CD14-positive monocyte (primary cell): ENCODE measurements around the gene IFI44L. TPM values are rescaled to one million over a fixed set of nuclear protein-coding genes. Genes with fewer than 3 reads are reported as not detected.

Experiments used
- DNase-seq, 3 donors: peaks; one replicate each; pipeline ENCODE4 v3.0.0-alpha.2; 2011 to 2022
- H2AFZ ChIP-seq: 2 replicates; pipeline ENCODE4 v1.6.0; 2012; ENCODE audit warnings: mild to moderate bottlenecking, low read depth, low read length, inconsistent platforms; ENCODE audit not compliant: insufficient read depth, poor library complexity, severe bottlenecking
- H3K27ac ChIP-seq, 2 donors: 1 replicate in 1 of 2; 2 replicates in 1 of 2; pipeline ENCODE4 v1.5.1; 2012 to 2013; ENCODE audit warnings: low read length in 2 of 2, control low read depth in 1 of 2, inconsistent platforms in 1 of 2, low read depth in 1 of 2, mild to moderate bottlenecking in 1 of 2
- H3K27me3 ChIP-seq, 2 donors: one replicate each; pipeline versions ENCODE4 v1.6.0 to v1.6.1; 2011 to 2013; ENCODE audit warnings: low read length in 2 of 2; ENCODE audit not compliant: control insufficient read depth in 2 of 2, insufficient read depth in 2 of 2
- H3K36me3 ChIP-seq, 2 donors: replicated peaks in 1 of 2; 1 replicate in 1 of 2; 2 replicates in 1 of 2; pipeline versions ENCODE4 v1.5.1 to v1.6.1; 2012 to 2013; ENCODE audit warnings: low read length in 2 of 2, control low read depth in 1 of 2, inconsistent platforms in 1 of 2, mild to moderate bottlenecking in 1 of 2; ENCODE audit not compliant: insufficient read depth in 2 of 2, control insufficient read depth in 1 of 2
- H3K4me1 ChIP-seq, 2 donors: 1 replicate in 1 of 2; 2 replicates in 1 of 2; pipeline versions ENCODE4 v1.5.1 to v1.6.1; 2012 to 2013; ENCODE audit warnings: low read length in 2 of 2, control low read depth in 1 of 2, inconsistent platforms in 1 of 2, mild to moderate bottlenecking in 1 of 2, moderate library complexity in 1 of 2; ENCODE audit not compliant: insufficient read depth in 2 of 2, control insufficient read depth in 1 of 2
- H3K4me2 ChIP-seq: replicated peaks from 2 replicates; pipeline ENCODE3; 2012; ENCODE audit warnings: low read length, moderate library complexity, mild to moderate bottlenecking; ENCODE audit not compliant: poor library complexity, severe bottlenecking; ENCODE audit errors: extremely low read depth
- H3K4me3 ChIP-seq, 3 experiments: fragments of 200-600 bp in 1 of 3; sonication (generic) in 1 of 3; replicated peaks in 1 of 3; 1 replicate in 2 of 3; 2 replicates in 1 of 3; pipeline ENCODE4 v1.5.1; 2011 to 2013; ENCODE audit warnings: low read length in 3 of 3, mild to moderate bottlenecking in 3 of 3, control low read depth in 2 of 3, low read depth in 2 of 3, inconsistent platforms in 1 of 3, moderate library complexity in 1 of 3
- H3K79me2 ChIP-seq: 2 replicates; pipeline ENCODE4 v1.6.0; 2012; ENCODE audit warnings: mild to moderate bottlenecking, control low read depth, inconsistent platforms, low read length, moderate library complexity; ENCODE audit not compliant: insufficient read depth
- H3K9ac ChIP-seq: 2 replicates; pipeline ENCODE4 v1.6.0; 2017; ENCODE audit warnings: low read length, mild to moderate bottlenecking; ENCODE audit not compliant: insufficient read depth, poor library complexity, severe bottlenecking
- H3K9me3 ChIP-seq, 2 donors: replicated peaks in 1 of 2; 1 replicate in 1 of 2; 2 replicates in 1 of 2; pipeline versions ENCODE4 v1.5.1 to v1.6.1; 2012 to 2013; ENCODE audit warnings: low read length in 2 of 2, control low read depth in 1 of 2; ENCODE audit not compliant: control insufficient read depth in 1 of 2, insufficient read depth in 1 of 2
- H4K20me1 ChIP-seq: 2 replicates; pipeline ENCODE4 v1.6.0; 2012; ENCODE audit warnings: mild to moderate bottlenecking, low read length, control low read depth, moderate library complexity; ENCODE audit not compliant: insufficient read depth
- H3K27ac Mint-ChIP-seq, 7 donors: one replicate each; pipeline ENCODE4 v1.8.0; 2020; ENCODE audit warnings: mild to moderate bottlenecking in 7 of 7, mixed read lengths in 7 of 7, moderate library complexity in 6 of 7, inconsistent platforms in 2 of 7
- H3K27me3 Mint-ChIP-seq, 3 donors: one replicate each; pipeline ENCODE4 v1.8.0; 2021 to 2022; ENCODE audit warnings: low read depth in 3 of 3, mild to moderate bottlenecking in 3 of 3, mixed read lengths in 3 of 3, moderate library complexity in 3 of 3, inconsistent platforms in 1 of 3
- H3K36me3 Mint-ChIP-seq, 2 donors: one replicate each; pipeline ENCODE4 v1.8.0; 2020; ENCODE audit warnings: mixed read lengths in 2 of 2, inconsistent platforms in 1 of 2, mild to moderate bottlenecking in 1 of 2
- H3K4me1 Mint-ChIP-seq: one replicate; pipeline ENCODE4 v1.8.0; 2020; ENCODE audit warnings: mild to moderate bottlenecking, mixed read lengths
- H3K4me3 Mint-ChIP-seq, 2 donors: one replicate each; pipeline ENCODE4 v1.8.0; 2020; ENCODE audit warnings: mild to moderate bottlenecking in 2 of 2, mixed read lengths in 2 of 2, moderate library complexity in 1 of 2
- H3K9me3 Mint-ChIP-seq, 7 donors: one replicate each; pipeline ENCODE4 v1.8.0; 2020 to 2022; ENCODE audit warnings: mixed read lengths in 7 of 7, mild to moderate bottlenecking in 6 of 7, moderate library complexity in 6 of 7, inconsistent platforms in 2 of 7
- WGBS: methylation state at CpG from one replicate; pipeline ENCODE4 v1.1.5; 2013; ENCODE audit warnings: missing lambda C conversion rate; ENCODE audit not compliant: insufficient coverage; 5-methylcytosine and 5-hydroxymethylcytosine counted together
- intact Hi-C, 2 donors: fragments of 100-400 bp; cut with micrococcal nuclease; formaldehyde crosslinking; loops; one replicate each; pipeline versions ENCODE4 v1.15.0 to v1.15.1; 2023
- polyA plus RNA-seq, 3 donors: library from polyadenylated mRNA; depleted of rRNA in 1 of 3; unstranded in 2 of 3; stranded (reverse) in 1 of 3; fragments of 300-500 nt in 2 of 3; fragments of >200 nt in 1 of 3; fragmentation: Illumina TruSeq in 2 of 3; gene quantifications; 1 replicate in 2 of 3; 2 replicates in 1 of 3; pipeline ENCODE4 v1.2.3, GENCODE V29; 2012 to 2021
- TF ChIP-seq, protein P1 (sequence below): fragments of 200-600 bp; IDR thresholded peaks from one replicate; pipeline ENCODE4 v1.8.0; 2022; ENCODE audit warnings: antibody characterized with exemption, mild to moderate bottlenecking

The IFI44L gene
- polyA plus RNA-seq, 3 donors = 8.6 to 17.4 (median 11.0) TPM

DNA sequence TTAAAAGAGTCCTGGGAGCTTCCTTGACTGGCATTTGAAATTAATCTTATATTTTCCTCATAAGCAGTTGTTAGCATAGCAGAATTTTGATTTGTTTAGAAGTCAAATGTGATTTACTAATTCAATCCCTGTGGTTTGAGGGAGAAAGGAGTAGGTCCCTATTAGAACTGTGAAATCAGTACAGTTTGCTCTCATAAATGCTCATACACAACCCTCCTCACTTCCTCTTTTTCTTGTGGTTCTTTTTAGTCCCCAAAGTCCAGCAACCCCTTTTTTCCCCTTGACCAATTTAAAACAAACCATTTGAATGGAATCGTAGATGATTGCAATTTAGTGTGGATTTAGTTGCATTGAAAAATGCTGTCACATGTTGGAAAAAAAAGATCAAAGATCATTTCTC is 20.2 kb downstream of the IFI44L start:
- Mint-ChIP-seq H3K36me3 (peaks cover 14% of the 10 kb centered on the region in 2 donors), H3K4me1 (peaks cover 17% of the 10 kb centered on the region), H3K27ac (no peak overlapping the region), H3K9me3 (peaks cover 6 to 12% (median 11%) of the 10 kb centered on the region in 7 donors), H3K4me3 (no peak overlapping the region), H3K27me3 (no peaks in the 10 kb centered on the region)
- intact Hi-C loops = no loop called here
- H3K9me3 ChIP-seq = peaks cover 0 to 6% of the 10 kb centered on the region in 2 donors
- H2AFZ ChIP-seq = no peak overlapping the region
- DNase-seq = peak in 1 of 3 donors; percentile 31
- no peak overlapping the region for H3K9ac ChIP-seq
- H3K79me2 ChIP-seq = no peaks in the 10 kb centered on the region
- H3K36me3 ChIP-seq = peaks cover 0 to 11% of the 10 kb centered on the region in 2 donors
- no peaks in the 10 kb centered on the region for H3K27me3 ChIP-seq
- WGBS = no CpG with 5 or more reads among the region's 1 CpG
- no peak overlapping the region for H3K4me3 ChIP-seq
- H3K4me2 ChIP-seq = no peak overlapping the region
- TF ChIP-seq, protein P1, sequence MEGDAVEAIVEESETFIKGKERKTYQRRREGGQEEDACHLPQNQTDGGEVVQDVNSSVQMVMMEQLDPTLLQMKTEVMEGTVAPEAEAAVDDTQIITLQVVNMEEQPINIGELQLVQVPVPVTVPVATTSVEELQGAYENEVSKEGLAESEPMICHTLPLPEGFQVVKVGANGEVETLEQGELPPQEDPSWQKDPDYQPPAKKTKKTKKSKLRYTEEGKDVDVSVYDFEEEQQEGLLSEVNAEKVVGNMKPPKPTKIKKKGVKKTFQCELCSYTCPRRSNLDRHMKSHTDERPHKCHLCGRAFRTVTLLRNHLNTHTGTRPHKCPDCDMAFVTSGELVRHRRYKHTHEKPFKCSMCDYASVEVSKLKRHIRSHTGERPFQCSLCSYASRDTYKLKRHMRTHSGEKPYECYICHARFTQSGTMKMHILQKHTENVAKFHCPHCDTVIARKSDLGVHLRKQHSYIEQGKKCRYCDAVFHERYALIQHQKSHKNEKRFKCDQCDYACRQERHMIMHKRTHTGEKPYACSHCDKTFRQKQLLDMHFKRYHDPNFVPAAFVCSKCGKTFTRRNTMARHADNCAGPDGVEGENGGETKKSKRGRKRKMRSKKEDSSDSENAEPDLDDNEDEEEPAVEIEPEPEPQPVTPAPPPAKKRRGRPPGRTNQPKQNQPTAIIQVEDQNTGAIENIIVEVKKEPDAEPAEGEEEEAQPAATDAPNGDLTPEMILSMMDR = no peak
- H3K27ac ChIP-seq = no peak overlapping the region
- H4K20me1 ChIP-seq = no peaks in the 10 kb centered on the region
- peaks cover 5 to 7% of the 10 kb centered on the region in 2 donors for H3K4me1 ChIP-seq

DNA sequence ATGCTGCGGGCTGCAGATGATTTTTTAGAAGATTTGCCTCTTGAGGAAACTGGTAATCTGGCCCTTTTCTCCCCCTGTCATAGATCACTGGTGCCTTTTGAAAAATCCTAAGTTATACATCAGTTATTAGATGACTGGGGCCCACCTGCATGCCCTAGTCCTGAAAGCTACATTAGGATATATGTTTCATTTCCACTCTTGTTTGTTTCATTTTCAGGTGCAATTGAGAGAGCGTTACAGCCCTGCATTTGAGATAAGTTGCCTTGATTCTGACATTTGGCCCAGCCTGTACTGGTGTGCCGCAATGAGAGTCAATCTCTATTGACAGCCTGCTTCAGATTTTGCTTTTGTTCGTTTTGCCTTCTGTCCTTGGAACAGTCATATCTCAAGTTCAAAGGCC is 21.3 kb downstream of the IFI44L start:
- Mint-ChIP-seq H3K4me1 (peaks cover 25% of the 10 kb centered on the region), H3K36me3 (peaks cover 14 to 15% of the 10 kb centered on the region in 2 donors), H3K27ac (no peak overlapping the region), H3K27me3 (no peaks in the 10 kb centered on the region), H3K9me3 (peaks cover 6 to 16% (median 12%) of the 10 kb centered on the region in 7 donors), H3K4me3 (no peak overlapping the region)
- Histone ChIP-seq H3K36me3 (peaks cover 0 to 11% of the 10 kb centered on the region in 2 donors), H3K27me3 (no peaks in the 10 kb centered on the region), H3K4me2 (no peak overlapping the region), H3K9ac (no peak overlapping the region), H3K79me2 (no peaks in the 10 kb centered on the region), H3K4me3 (no peak overlapping the region), H3K4me1 (peaks cover 16 to 18% of the 10 kb centered on the region in 2 donors), H2AFZ (no peak overlapping the region), H3K27ac (no peak overlapping the region), H4K20me1 (no peaks in the 10 kb centered on the region), H3K9me3 (peaks cover 0 to 6% of the 10 kb centered on the region in 2 donors)
- TF ChIP-seq, protein P1 = no peak
- no peak for DNase-seq
- 98% methylated on average over 4 of the region's 4 CpGs for whole genome bisulfite sequencing
- intact Hi-C loops = no loop called here
